Middle frontal gyrus (tissue), 1 donor: ENCODE measurements around the gene MDH1.
"Not testable (repeated sequence)": the region's sequence is repeated elsewhere in the genome, so short reads cannot be mapped to it uniquely, and the experiment has no call there.

ENCODE experiments used
- DNase-seq: peaks from one replicate; pipeline ENCODE4 v3.0.0-alpha.2; 2015; ENCODE audit warnings: low spot score; ENCODE audit errors: extremely low spot score

MDH1 gene

DNA sequence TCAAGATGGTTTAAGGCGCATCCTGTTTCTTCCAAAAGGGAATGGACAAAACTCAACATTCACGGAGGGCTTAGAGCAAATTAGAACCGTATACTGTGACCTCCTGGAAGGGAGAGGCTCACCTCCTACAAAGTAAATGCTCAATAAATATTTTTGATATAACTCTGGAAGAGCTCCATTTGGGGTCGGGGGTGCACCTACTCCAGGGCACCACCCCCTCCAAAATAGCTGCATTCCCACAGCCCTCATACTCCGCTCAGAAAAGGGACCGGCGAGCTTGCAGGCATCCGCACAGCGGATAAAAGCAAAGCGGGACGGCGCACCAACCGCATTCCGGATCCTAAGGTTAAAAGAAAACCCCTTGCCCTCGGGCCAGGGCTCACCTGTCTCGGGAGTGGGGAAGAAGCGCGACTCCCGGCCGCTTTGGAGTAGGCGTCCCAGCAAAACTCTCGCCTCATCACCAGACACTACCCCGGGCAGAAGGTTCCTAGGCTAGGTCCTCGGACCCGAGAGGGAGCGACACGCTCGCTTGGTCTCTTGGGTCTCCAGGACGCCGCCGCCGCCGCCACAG is 864 bp upstream of the MDH1 start:
- DNase-seq: no peak

DNA sequence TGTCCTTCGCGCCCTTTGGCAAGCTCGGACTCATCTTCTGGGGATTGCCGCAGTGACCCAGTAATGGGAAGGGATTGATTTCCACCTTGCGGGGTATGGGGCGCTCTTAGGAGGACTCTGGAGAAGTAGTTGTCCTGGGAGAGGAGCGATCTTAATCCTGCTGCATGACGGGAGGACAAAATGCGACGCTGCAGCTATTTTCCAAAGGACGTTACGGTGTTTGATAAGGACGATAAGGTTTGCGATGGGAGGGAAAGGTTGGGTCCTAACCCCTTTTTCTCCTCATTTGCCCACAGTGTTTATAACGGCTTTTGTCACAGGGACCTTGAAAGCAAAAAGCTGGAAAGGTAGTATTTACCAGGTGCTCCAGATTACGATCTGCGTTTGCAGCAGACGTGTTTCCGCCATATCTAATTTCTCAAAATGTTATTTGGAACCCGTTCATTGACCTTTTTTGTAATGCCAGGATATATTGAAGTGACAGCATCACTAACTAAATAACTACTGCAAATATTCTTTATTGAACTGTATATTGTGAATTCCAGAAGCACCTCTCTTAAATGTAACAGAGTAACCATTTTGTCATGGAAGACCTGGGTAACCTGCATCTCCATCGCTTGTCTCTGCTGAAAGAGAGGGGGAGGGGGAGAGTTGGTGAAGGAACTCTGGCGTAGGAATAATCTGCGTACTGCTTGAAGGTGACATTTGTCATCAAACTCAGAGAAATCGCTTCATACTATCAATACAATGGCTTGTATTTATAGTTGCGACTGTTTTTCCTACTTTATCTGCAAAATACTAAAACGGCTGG is 590 bp downstream of the MDH1 start:
- no peak for DNase-seq

DNA sequence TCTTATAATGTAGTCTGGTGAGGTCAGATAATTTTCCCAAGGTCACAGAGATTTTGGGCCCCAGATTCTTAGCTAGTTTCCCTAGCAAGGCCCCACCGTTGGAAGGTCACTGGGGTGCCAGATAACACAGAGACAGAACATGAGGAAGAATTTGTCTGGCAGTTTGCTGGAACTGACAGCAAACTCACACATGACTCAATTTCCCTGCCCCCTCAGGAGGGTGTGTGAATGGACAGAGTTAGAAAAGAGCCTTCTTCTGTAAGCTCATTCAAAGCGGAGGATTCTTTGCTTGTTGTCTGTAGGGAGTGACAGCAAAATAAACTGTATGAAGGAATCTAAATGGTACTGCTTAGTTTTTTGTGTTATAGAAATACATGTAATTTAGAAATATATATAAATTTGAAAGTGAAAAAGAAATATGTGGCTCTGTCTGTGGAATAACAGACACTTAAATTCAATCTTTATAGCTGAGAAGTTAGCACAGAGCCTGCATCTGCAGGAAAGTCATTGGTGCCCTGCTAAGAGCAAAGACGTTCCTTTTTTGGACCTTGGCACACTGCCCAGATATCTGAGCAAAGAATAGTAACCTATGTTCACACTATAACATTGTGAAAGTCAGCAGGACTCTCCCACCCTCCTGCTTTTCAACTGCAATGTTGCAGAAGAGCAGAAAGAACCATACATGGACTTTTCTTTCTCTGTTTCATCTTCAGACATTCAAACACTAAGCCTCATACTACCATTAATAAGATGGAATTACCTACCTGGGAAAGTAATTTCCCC is 2.1 kb downstream of the MDH1 start:
- no peak for DNase-seq

DNA sequence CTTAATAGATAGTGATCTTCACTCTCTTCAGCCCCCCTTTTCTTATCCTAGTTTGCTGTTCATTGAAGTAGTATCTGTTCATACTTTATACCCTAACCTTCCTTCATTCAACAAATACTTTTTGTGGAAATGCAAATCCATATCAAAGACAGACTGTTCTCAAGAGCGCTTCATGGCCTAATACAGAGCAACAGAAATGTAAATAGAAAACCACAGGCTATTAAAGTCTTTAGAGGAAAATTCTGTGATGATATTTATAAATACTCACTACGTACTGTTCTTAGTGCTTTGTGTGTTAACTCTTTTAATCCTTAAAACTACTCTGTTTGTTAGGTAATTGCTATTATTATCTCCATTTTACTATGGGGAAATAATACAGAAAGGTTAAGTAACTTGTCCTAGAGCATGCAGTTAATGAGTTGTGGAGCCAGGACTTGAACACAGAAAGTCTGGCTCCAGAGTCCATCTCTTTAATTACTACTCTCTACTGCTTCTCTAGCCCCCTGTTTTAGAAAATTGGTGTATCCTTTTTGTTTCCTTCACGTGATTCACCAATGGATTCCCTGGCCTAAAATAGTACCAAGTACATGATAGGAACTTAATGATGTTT is 2.9 kb downstream of the MDH1 start:
- no peak for DNase-seq

DNA sequence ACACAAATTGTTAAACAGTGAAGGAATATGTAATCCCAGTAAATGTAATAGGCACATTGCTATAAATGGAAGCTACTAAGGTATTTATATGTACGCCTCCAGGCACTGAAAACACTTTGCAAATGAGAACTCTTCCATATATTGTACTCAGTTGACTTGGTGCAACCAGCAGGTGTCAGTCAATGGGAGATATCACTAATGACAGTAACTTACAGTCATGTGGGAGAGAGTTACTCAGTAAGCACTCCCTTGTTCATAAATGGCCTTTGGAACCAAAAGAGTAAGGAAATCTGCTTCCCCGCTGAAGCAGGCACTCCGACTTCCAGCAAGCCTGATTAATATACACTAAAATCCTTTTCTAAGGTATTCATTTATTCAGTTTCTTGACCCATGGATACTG is 5.9 kb downstream of the MDH1 start:
- DNase-seq: no peak

DNA sequence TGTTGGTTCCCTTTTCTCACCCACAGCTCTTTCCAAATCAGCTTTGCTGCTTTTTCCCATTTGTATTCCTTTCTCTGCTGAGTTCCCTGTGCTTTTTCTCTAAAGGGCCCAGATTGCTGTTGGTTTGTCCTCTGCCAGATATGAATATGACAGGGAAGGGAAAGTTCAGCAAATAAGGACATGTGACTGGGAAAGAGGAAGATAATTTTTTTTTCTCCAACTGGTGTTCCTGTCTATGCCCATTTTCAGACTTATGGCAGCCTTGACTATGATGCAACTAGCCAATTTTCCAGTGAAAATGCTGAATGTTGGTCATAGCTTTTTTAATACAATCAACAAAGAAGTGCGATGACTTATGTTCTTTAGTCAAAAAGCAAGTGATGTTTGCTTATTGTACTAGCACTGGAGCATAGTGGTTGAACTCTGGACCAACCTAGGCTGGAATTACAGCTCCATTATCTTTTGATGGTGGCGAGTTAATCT is 7.7 kb downstream of the MDH1 start:
- no peak for DNase-seq

DNA sequence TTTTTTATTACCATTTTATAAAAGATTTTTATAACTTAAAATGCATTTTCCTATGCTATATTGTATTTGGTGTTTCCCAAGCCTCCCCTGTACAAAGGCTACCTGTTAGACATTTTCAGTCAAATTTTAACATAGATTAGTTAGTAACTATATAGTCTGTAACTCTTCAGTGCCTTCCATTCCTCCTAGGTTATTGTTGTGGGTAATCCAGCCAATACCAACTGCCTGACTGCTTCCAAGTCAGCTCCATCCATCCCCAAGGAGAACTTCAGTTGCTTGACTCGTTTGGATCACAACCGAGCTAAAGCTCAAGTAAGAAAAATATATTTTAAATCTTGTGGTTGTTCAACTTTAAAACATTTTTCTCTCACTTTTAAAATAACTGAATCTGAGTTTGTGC is 10.2 kb downstream of the MDH1 start:
- no peak for DNase-seq

DNA sequence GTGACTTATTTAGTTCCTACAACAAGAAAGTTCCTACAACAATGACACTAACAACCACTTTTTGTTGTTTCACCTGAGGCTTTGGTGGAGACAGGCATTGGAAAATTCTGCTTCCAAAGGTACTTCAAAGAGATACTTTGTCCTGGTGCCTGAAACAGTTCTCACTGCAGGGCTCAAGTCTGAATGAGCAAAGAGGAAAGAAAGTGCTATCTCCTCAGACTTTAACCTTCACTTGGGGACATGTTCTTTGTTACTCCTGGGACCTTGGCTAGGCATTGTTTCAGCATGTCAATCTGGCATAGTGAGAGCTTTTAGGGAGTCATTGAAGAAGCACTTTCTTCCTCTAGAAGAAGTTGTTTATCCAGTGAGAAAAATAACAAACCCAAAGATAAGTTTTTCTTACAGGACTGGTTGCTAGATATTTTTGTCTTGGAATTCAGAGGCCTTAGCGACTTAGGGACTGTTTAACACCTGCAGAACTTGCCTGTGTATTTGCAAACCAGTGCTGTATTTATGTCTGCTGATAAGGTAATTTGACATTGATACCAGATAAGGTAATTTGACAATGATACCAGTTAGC is 12.2 kb downstream of the MDH1 start:
- DNase-seq: no peak

DNA sequence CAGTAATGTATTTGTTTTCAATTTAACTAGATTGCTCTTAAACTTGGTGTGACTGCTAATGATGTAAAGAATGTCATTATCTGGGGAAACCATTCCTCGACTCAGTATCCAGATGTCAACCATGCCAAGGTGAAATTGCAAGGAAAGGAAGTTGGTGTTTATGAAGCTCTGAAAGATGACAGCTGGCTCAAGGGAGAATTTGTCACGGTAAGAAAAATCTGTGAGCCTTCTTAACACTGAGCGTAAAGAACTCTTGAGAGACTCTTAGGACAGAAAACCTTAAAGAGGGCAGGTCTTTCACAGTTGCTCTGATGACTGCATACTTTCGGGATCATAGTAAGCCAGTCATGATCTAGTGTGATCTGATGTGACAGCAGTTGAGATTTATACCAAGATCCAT is 15.9 kb downstream of the MDH1 start:
- no peak for DNase-seq

DNA sequence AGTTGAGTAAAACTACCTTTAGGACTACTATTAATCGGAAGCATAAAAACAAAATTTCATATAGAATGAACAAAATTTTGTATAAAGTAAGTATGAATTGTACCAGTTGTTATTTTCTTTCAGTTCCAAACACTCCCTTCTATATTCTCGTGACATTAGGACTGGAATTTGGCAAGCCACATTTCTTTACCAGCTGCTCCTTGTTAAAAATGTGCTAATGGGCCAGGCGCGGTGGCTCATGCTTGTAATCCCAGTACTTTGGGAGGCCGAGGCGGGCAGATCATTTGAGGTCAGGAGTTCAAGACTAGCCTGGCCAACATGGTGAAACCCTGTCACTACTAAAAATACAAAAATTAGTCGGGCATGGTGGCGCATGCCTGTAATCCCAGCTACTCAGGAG is 20.1 kb downstream of the MDH1 start:
- not testable (repeated sequence) for DNase-seq

DNA sequence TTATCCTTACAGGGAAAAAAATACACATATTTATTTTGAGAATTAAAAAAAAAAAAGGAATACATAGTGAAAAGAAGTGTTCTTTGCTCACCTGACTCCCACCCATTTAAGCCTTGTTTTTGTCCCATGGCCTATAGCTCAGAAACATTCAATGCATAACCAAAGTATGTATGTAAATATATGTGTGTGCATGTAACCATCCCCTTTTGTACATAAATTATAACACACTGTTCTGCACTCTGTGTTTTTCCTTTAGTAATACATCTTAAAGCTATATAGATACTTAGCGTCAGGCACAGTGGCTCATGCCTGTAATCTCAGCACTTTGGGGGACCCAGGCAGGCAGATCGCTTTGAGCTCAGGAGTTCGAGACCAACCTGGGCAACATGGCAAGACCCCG is 21.8 kb downstream of the MDH1 start:
- DNase-seq: no peak

DNA sequence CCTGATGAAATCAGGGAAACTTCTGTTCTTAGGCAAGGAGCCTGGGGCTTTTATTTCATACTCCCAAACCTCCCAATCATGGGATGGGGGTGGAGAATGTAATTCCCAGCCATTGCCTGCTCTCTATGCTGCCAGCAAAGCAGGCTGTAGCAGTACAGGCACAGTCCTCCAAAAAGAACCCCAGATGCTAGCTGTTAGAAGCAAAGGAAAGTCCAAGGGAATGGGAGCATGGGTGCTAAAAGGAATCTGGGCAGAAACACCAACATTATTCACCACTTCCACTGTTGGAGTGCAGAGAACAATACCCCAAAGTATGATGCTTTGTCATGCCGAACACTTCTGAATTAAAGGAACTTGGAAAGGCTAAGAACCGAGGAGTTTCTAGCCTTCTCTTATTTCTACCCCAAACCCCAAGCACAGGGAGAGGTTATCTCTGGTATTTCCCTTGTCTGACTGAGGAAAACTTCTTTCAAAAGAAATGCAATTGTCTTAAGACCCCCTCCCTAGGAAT is 24.7 kb downstream of the MDH1 start:
- no peak for DNase-seq

DNA sequence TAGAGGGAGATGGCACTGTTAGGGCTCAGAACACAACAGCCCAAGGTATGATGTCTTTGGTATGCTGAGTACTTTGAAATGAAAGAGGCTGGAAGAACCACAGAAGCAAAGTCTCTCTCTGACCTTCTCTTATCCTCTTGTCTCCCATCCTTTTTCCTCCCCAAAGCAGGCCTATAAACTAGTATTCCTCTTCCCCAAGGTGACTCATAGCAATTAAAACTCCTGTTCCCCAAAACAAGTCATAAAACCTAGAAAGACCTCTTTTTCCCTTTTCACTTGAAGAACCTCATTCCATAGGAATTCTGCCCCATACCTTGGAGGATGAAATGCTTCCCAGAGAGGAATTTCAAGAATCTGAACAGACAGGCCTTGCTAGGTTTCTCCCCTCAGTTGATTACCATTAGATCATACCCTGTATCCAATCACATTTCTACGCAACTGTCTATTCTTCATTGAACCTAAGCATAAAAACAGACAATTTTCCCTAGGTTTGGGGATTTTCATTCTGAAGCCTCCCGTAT is 25.7 kb downstream of the MDH1 start:
- DNase-seq: no peak

DNA sequence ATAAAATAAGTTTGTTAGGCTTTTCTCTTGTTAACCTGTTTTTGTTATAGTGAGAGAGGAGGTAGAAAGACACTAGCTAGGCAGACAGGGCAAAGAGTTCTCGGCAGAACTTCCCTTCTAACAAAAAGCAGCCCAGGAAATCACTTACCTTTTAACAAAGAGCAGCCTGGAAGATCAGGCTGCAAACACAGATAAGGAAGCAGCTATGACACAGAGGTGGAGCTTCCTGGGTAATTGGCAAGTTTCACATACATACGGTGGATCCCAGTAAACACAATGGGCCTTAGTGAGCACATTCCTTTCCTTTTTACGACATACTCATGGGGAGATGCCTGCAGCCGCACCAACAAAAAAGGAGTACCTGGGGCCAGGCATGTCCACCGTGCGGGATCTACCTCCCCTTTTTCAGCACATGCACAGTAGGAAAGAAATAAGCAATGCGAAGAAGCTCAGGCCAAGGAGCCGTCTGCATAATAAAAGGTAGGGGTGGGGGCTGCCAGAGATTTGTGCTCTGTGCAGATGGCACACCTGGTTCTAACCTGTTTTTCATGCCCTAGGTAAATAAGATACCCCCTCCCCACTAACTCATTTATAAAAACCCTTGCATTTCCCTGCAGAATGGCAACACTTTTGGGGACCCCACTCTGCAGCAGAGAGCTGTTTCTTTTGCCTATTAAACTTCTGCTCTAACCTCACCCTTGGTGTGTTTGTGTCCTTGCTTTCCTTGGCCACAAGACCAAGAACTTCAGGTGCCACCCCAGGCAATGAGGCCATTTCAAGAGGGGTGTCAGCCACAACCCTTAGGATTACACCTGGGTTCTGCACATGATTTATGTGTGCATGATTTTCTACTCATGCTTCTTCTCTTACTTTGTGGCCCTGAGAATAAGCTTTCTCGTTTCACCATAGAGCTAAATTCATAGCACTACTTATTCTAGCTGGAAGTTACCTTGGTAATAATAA is 26.5 kb downstream of the MDH1 start:
- no peak for DNase-seq

DNA sequence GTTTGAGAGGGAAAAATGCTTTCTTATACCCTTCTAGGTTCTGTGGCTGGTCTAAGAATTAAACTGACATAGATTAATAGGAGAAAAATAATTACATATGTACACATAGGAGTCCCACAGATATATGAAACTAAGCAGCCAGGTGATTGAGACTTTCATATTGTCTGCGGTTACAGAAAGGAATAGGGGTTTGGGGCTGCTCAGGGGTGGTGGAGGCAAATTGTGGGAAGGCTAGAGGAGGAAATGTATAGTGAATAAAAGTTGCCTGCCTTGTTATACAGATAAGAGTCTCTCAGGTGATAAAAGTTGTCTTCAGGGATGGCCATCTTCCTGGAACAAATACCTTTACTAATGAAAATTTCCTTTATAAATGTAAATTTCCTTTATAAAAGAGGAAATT is 28.6 kb downstream of the MDH1 start:
- no peak for DNase-seq

DNA sequence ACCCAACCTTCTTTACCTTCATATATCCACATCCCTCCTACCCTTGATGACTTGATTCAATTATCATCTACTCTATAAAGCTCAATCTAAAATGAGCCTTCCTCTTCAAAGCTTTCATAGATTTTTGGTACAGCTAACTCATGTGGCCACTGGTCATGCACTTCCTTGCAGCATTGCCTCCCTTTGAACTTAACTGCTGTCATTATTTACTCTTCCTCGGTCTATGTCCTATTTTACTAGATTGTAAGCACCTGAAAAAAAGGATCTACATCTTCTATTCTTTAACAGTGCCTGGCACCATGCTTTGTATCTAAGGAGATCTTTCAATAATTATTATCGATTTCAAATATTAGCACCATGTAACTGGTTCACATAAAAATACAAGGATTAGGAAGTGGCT is 30.6 kb downstream of the MDH1 start:
- DNase-seq: no peak

DNA sequence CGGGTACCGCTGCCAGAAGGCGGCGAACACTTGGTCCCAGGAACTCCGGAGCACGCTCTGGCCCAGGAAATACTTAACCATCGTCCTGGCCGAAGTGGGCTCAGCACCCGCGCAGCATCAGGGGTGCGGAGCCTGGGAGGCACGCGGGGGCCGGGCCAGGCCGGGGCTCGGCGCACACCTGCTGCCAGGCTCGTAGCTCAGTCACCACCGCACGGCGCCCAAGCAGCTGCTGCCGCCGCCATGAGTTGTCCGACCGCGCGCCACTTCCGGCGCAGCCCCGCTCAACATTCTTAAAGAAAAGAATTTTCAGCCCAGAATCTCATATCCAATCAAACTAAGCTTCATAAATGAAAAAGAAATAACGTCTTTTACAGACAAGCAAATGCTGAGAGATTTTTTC is 34.0 kb downstream of the MDH1 start:
- DNase-seq: no peak

DNA sequence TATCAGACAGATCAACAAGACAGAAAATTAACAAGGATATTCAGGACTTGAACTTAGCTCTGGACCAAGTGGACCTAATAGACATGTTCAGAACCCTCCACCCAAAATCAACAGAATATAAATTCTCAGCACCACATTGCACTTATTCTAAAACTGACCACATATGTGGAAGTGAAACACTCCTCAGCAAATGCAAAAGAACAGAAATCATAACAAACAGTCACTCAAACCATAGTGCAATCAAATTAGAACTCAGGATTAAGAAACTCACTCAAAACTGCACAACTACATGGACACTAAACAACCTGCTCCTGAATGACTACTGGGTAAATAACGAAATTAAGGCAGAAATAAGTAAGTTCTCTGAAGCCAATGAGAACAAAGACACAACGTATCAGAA is 35.0 kb downstream of the MDH1 start:
- DNase-seq: not testable (repeated sequence)

DNA sequence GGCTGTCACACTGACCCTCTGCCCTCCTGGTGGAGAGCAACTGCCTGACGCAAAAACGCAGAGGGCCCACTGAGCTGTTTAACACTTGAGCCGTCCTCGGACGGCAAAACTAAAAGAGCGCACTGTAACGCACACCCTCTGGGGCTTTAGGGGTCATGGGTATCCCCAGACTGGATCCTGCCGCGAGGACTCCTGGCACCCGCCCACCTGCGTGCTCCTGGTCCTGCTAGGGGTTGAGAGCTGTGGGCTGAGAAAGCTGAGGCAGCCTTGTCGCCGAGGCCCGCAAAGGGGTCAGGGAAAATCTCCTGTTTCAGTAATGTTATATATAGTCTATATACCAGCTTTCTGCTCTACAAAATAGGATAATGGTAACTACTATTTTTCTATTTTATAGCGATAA is 39.1 kb downstream of the MDH1 start:
- DNase-seq: no peak

DNA sequence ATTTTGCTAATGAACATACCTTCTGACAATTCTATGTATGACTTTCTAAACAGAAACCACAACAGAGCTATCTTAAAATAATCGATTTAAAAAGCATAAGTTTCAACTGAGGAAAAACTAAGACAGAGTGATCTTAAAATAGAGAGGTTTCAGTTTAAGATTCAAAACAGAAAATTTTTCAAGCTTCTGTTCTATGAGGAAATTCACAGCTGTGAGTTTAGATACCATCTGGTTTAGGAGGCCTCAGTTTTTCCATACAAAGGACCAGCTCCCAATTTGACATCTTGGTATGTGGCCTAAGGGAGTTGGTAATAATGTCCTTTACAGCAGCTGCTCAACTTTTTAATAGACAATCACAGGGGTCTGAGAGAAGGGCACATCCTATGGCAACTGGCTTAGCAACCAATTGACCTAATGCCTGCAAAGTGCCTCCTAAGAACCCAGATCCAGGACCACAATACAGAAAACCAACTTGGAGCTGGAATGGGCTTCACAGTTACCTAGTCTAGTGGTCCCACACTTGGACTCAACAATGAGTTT is 39.7 kb downstream of the MDH1 start:
- no peak for DNase-seq
